GM18520 (cell line): Measurements from ENCODE around the gene NRXN3.

ENCODE experiments used
- ATAC-seq: cut with Tn5 transposase; IDR thresholded peaks from one replicate; pipeline ENCODE4 v1.9.1; 2021; ENCODE audit not compliant: unreplicated experiment

NRXN3 gene

DNA sequence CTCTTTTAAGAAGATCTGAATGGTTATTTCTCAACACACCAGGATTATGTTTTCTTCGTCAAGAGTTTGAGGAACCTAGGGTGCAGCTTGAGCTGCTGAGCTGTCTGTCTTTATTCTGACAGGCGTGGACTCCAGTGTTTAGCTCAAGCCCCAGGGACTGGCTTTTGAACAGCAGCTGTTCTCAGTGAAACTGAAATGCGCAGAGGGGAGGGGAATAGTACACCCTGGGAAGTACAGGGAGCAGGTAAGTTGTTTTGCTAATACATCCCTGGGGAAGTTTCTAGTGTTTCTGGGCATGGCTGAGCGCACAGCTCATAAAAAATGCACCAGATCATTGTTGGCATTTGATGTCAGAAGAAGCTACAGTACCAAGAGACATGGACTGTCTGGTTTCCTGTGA lies 1381.3 kb downstream of the NRXN3 start:
- no peak for ATAC-seq

DNA sequence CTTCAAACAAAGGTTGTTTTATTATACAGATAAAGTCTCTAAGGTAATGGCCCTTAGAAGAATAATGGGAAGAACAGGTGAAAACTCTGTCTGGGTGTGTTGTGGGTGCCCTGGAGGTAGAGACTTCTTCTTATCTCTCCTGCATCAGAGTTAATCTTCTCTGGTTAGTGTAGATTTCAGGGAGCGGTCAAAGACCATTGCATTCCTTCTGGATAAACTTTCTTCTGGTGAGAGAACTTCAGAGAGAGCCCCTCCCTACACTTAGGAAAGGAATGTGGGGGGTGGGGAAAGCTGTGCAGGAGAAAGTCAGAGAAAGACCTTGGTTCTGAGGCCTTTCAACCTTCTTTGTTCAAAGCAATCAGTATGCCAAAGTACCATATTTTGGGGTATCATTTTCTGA lies 1382.6 kb downstream of the NRXN3 start:
- no peak for ATAC-seq

DNA sequence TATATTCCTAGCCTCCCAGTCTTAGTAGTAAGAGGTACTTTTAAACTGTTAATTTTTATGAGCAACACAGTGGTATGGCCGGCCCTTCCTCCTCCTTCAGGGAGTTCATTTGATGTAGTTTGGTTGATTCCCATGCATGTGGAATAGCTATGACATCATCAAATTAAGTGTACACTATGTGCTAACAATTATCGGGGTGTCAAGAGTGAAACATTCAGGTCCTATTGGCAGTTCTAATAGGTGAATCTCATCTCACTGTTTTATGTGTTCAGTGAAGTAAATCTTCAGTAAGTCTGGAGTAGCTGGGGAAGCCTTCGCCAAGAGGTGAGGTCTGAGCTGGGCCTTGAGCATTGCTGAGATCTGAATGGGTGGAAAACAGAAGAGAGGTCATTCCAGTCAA lies 1384.6 kb downstream of the NRXN3 start:
- ATAC-seq, result no peak

DNA sequence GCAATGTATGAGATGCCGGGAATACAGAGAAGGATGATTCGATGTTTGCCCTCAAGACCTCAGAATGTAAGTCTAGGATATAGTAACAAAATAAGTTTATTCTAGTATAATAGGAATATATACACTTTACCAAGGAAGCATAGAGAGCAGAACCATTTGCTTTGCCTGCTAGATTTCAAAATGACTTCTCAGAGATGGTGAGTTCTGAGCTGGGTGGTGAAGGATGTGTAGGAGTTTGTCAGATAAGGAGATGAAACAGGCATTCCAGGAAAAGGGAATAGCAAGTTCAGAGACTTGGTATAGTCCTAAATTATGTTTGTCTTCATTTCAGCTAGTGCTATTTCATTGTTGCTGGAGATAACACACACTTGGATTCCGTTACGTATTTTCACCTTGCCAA lies 1385.3 kb downstream of the NRXN3 start:
- no peak for ATAC-seq

DNA sequence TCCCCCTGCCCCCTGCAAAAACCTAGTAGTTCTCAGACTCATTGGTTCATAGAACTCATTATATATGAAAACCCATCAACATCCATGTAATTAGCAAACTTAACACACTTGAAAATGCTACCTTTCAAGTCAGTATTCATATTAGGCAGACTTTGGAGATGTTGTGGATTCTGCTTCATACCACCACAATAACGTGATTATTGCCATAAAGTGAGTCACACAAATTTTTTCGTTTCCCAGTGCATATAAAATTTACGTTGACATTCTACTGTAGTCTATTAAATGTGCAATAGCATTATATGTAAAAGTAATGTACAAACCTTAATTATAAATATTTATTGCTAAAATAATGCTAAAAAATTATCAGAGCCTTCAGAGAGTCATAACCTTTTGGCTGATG lies 1387.1 kb downstream of the NRXN3 start:
- ATAC-seq, result no peak

DNA sequence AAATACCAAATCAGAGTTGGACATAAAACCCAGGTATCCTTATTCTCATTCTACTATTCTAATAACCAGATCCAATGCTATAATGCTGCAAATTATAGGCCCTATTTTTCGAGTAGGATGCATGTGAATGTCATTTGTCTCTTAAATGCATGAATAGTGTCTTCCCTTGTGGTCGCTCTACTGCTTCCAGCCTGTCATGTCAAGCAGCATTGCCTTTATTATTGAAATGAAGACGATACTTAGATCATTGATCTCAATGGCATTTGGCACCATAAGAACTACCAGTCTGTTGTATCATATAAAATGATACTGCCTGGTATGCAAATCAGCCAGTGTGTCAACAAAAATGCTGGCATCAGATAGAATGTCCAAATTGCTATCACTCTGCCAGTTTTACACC lies 1392.0 kb downstream of the NRXN3 start:
- no peak for ATAC-seq

DNA sequence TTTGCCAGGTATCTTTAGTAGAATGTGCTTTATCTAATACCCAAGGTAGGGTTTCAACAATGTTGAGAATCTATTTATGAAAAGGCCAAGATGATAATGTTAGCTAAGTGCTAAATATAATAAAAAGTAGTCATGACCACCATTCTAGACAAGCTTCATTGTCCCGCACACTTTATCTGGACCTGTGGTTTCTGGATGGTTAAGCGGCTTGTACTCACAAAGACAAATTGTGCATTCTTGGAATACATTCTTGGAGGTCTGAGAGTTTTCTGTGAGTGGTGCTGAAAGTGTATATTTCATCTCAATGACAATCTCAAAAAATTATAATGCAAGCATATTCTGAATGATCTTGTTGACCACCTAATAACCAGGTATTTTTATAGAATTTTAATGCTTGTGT lies 1394.2 kb downstream of the NRXN3 start:
- ATAC-seq, result no peak

DNA sequence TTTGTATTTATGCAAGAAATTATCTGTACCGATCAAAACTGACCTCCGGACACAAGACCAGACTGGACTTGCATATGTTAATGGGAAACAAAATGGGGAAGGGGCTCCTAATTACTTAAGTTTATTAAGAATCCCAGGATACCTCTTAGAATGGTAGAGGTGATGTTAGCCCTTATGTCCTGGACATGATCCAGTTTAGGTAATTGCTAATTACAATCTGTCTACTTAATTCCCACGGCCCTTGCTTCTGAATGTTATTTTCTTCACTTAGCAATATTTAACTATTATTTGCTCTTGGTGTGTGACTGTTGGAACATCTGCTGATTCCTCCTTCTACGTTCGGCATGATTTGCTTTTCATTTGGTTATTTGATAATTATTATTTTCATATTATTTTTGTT lies 1397.1 kb downstream of the NRXN3 start:
- no peak for ATAC-seq

DNA sequence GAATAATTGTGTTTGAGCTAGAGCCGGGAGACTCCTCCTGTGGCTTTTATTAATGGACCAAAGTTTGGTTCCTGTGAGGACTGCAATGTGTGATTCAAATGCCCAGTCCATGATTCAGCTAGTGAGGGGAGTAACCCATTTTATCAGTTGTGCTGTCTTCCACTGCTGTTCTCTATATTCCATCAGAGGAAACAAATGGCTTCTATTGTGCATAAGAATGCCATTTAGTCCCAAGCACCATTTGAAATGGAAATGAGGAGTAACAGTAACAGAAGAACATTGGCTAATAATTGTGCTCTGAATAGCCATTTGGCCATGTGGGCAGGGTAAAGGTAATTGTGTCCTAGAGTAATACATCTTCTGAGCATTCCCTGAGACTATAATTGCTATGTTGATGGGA lies 1398.4 kb downstream of the NRXN3 start:
- ATAC-seq, result no peak

DNA sequence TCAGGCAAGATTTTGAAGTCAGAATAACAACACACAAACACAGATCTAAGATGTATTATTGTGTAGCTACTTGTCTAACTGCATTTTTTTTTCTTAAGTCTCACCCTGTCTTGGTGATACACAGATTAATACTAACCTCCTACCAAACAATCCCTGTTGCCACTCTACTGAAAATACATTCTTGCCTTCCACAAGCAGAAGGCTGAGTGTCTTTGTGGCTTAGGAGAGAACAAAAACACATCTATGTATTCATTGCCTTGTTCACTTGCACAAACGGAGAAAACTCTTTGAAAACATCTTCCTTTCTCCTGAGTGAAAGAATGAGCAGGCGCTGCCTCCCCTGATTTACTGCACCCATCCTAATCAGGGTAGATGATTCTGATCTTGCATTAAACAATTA lies 1398.9 kb downstream of the NRXN3 start:
- ATAC-seq, result no peak

DNA sequence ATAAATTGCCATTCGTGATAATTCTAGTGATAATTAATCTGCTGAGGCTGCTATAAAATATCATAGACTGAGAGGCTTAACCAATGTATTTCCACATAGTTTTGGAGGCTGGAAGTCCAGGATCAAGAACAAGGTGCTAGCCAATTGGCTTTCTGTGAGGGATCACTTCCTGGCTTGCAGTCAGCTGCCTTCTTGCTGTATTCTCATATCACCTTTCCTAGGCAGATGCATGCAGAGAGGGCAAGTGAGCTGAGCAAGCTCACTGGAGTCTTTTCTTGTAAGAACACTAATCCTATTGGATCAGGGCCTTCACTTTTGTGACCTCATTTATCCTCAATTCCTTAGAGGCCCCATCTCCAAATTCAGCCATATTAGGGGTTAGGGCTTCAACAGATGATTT lies 1400.5 kb downstream of the NRXN3 start:
- no peak for ATAC-seq

DNA sequence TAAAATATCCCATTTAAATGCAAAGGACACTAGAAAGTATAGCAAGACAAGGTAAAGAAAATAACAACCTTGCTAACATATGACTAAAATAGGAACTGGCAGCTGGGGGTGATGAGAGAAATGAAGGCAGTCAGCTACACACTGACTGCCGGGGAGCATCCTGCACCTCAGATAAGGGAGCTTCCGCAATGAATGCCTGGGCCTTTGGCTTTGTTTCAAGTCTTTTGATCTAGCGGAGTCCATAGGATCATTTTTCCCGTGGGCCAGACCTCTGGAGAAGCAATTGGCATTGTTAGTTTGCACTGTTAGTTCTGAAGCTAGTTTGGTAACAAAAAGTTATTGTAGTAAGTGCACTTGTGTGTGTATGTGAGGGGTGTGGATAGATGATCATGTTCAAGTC lies 1401.2 kb downstream of the NRXN3 start:
- no peak for ATAC-seq

DNA sequence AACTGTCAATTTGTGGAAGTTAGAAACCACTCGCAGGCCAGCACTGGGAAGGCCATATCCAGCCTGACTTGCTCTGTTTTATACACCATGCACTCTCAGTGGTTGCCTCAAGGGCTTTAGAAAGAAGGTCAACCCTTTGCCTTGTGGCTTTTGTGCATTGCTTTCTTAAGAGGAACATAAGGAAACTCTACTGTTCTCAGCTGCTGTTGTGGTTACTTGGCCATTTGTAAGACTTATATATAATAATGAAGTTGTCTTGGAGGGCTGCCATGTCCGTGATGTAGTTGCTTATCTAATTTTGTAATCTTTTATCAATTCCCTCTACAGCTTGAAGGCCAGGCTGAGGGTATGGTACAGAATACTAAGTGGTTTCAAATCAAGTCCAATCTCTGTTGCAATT lies 1403.3 kb downstream of the NRXN3 start:
- no peak for ATAC-seq

DNA sequence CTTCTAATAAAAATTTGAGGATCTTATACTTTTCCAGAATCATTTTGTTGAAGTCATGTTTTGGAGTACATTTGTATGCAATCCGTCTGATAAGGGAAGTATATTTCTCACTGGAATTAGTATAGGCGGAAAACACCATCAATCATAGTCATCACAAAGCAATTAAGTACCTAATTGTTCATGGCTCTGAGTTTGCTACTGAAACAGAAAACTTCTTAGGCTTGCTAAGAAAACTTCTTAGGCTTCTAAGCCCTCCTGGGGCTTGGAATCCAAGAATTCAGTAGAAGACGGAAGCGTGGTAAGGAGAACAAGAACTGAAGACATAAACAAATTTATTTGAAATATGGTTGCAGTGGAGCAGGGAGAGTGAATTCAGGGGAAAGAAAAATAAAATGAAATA lies 1404.9 kb downstream of the NRXN3 start:
- ATAC-seq, result no peak

DNA sequence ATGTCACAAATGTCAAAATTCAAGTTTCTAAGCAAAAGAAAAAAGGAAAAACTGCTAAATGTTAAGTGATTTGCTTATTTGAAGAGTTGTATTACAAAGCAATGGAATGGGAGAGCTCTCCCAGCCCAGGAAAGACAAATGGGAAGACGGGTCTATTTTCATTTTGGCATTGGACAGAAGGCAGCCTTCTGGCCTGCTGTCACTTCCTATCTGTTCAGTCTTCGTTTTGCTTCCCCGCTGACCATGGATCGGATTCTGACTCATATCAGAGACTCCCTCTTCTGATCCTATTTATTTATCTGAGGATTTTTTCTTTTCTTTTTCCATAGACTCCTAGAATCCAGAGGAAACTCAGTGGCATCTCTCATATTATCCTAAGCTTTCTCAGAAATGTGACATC lies 1406.3 kb downstream of the NRXN3 start:
- ATAC-seq, result no peak

DNA sequence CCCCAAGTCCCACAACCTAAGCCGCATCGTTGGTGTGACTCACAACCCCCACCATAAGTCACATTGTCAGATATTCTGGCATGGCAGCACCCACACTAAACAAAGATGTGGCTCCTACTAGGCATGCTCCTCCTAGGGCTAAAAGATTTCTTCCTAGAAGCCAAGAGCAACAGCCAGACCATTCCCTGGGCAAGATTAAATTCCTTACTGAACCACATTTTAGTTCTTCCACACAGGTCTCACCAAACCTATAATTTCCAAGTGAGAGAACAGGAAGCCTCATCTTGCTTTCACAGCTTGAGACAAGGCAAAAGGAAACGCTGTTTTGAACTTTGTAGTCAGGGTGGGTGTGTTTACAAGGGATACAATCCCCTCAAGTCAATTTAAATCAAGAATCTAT lies 1408.3 kb downstream of the NRXN3 start:
- no peak for ATAC-seq

DNA sequence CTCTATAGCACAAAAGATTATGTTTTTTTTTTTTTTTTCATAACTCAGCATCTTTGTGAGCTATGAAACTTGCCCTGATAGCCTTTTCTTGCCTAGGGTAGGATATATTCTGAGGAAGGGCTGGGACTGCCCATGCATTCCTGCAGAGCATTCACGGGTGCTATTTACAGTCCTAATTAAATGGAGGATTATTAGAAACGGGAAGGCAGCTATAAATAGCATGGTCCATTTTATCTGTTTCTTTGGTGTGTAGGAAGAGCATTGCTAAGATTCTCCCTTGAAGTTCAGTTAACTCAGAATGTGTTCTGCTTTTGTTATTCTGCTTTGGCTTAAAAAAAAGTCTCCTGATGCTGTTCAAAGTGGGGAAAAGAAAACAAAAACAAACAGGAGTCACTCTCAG lies 1410.2 kb downstream of the NRXN3 start:
- ATAC-seq, result no peak

DNA sequence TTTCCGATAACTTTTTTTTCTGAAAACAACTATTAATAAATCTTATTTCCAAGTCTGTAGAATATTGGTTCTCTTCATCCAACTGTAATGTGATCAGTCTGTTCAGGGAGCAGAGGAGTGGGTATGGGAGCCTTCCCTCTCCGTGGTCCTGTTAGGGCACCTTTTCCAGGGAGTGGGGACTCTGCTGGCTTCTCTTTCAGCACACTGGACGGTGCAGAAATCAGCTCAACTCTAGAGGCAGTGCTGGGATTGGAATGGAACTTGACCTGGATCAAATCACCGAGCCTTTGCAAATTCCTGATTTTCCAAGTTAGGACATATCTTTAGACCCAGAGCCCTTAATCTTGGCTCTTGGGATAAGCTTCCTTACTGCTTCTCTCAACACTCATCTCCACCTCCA lies 1410.7 kb downstream of the NRXN3 start:
- ATAC-seq, result no peak

DNA sequence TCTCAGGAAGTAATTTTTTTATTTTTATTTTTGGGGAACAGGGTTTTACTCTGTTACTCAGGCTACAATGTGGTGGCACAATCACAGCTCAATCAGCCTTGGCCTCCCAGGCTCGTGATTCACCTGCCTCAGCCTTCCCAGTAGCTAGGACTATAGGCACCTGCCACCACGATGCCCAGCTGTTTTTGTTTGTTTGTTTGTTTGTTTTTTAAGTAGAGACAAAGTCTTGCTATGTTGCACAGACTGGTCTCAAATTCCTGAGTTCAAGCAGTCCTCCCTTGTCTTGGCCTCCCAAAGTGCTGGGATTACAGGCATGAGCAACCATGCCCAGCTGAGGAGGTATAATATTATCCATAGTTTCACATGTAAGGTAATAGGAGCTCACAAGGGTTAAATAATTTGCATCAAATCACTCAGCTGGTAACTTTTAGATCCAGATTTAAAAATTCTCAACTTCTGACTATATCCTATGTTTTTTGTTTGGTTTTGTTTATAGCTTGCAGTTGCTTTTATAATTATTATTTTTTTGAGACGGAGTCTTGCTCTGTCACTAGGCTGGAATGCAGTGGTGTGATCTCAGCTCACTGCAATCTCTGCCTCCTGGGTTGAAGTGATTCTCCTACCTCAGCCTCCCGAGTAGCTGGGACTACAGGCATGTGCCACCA lies 1411.9 kb downstream of the NRXN3 start:
- ATAC-seq, result no peak

DNA sequence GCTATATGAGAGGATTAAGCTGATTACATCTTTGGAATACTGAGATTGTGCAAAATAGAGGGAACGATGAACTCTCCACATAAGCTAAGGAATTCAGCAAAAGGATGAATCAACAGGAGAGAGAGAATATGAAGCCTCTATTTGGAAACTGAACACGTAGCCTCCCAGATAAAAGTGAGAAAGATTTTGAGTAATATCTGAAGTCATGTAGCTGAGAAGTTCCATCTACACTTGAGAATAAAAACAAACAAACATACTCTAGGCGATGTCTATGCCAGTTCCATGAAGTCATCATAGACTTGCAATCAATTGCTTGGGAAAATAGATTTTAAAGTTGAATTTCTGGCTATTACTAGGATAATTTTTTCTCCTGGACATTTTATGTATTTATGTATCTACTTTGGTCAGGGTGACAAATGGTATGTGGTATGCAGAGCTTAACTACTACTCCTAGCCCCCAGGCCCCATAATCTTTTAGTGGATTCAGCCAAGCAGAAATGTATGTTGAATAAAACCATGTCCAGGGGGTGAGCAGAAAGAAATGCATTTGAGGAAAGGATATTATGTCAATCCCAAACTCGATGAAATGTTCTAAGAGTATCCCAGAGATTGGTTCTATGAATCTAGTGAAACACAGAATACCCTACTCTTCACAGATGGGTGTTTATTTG lies 1413.7 kb downstream of the NRXN3 start:
- ATAC-seq, result no peak

DNA sequence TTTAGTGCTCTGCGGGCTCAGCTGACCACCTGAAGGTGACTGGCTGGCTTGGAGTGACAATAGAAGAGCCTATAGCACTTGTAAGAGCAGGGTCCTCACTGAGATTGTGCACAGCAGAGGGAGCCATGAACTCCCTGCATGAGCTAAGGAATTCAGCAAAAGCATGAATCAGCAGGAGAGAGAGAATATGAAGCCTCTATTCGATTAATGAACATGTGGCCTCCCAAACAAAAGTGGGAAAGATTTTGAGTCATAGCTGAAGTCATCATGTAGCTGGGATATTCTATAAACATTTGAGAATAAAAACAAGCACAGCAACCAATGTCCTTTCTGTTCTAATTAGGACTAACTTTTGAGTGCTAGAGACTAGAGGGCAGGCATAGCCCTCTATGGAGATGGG lies 1414.5 kb downstream of the NRXN3 start:
- no peak for ATAC-seq

DNA sequence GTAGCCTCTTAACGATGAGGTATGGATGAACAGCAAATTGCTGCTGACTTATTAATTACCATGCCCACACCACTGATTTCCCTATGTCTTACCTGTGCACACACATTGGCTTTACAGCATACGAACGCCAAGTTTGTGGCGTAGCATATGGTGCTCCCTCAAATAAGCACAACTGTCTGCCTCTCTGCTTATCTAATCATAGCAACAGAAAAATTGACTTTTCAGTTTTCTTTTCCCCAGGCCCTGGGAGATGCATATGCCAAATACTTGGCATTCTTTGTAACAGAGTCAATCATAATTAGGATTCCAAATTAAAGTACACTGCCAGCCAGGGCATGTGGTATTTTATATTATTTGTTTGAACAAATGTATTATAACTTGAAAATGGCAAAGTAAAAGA lies 1415.7 kb downstream of the NRXN3 start:
- ATAC-seq, result no peak

DNA sequence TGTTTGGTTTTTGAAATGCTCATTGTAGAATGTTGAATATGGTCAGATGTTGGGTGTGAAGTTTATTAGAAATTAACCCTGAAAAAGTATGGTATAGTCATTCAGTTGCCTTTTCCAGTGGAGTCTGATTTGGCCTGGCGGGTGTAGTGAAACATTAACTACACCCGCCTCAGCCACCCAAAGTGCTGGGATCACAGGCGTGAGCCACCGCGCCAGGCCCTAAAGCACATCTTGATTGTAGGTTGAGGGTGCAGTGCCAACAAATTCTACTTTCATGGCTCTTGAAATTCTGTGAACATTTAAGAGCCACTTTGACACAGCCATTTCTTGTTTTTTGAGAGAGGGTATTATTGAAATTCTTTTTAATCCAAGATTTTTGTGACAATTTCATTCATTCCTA lies 1416.2 kb downstream of the NRXN3 start:
- no peak for ATAC-seq
